H1 (cell line): Measurements from ENCODE around the gene TELO2. TPM values are rescaled to one million over a fixed set of nuclear protein-coding genes. Genes with fewer than 3 reads are reported as not detected.
A peak's percentile ranks its signal among the peaks of the same experiment; 100 is the strongest.

Source experiments
- CTCF ChIA-PET: fragments of 300-600 bp; sonication (Branson Sonifier 250); formaldehyde crosslinking; loops from one replicate; lab custom pipeline; 2021; ENCODE audit not compliant: partially characterized antibody; lab: Charles Lee
- POLR2A ChIA-PET: fragments of 300-600 bp; sonication (Branson Sonifier 250); formaldehyde crosslinking; loops from one replicate; lab custom pipeline; 2021; ENCODE audit warnings: inconsistent platforms; ENCODE audit not compliant: partially characterized antibody; lab: Charles Lee
- DNase-seq, 2 experiments: peaks; one replicate each; pipeline versions ENCODE4 v3.0.0 to v3.0.0-alpha.2; 2010 to 2022; ENCODE audit warnings: low spot score in 2 of 2, low read depth in 1 of 2, mixed read lengths in 1 of 2
- FAIRE-seq: peaks from 2 replicates; lab custom pipeline; 2011; peaks lifted over from hg19 to GRCh38; lab: Jason Lieb, UNC
- H2AFZ ChIP-seq: 2 replicates; pipeline ENCODE4 v1.8.1; 2012; ENCODE audit warnings: low read length, inconsistent platforms
- H2AK5ac ChIP-seq: 2 replicates; pipeline ENCODE4 v1.6.1; 2013; ENCODE audit warnings: low read depth, low read length
- H2BK120ac ChIP-seq: replicated peaks from 2 replicates; pipeline ENCODE3; 2013; ENCODE audit warnings: low read depth, low read length, inconsistent platforms
- H2BK12ac ChIP-seq: 2 replicates; pipeline ENCODE4 v1.6.1; 2013; ENCODE audit warnings: low read depth, low read length
- H2BK15ac ChIP-seq: 2 replicates; pipeline ENCODE4 v1.6.1; 2013; ENCODE audit warnings: low read length
- H2BK20ac ChIP-seq: 2 replicates; pipeline ENCODE4 v1.6.1; 2013; ENCODE audit warnings: low read length
- H2BK5ac ChIP-seq: 2 replicates; pipeline ENCODE4 v1.6.1; 2013; ENCODE audit warnings: low read depth, low read length
- H3K14ac ChIP-seq: 2 replicates; pipeline ENCODE4 v1.6.1; 2013; ENCODE audit warnings: inconsistent platforms; ENCODE audit not compliant: insufficient read length
- H3K18ac ChIP-seq: 2 replicates; pipeline ENCODE4 v1.6.1; 2013; ENCODE audit warnings: low read length; ENCODE audit errors: extremely low read depth
- H3K23ac ChIP-seq: 2 replicates; pipeline ENCODE4 v1.6.1; 2013; ENCODE audit warnings: inconsistent platforms; ENCODE audit not compliant: insufficient read length
- H3K23me2 ChIP-seq: 2 replicates; pipeline ENCODE4 v1.6.1; 2013; ENCODE audit warnings: low read depth, low read length
- H3K27ac ChIP-seq: 2 replicates; pipeline ENCODE4 v1.6.1; 2011; ENCODE audit warnings: low read depth, low read length, inconsistent platforms
- H3K27me3 ChIP-seq, 4 experiments: replicated peaks in 1 of 4; 1 replicate in 1 of 4; 2 replicates in 3 of 4; pipeline versions ENCODE4 v1.6.1 to v1.8.1; 2011 to 2013; ENCODE audit warnings: low read length in 3 of 4, mild to moderate bottlenecking in 3 of 4, inconsistent platforms in 2 of 4, mixed read lengths in 2 of 4, moderate library complexity in 1 of 4; ENCODE audit not compliant: control insufficient read depth in 3 of 4, insufficient read depth in 3 of 4; ENCODE audit errors: extremely low read depth in 1 of 4
- H3K36me3 ChIP-seq, 4 experiments: 2 replicates each; pipeline versions ENCODE4 v1.6.1 to v1.8.1; 2011 to 2013; ENCODE audit warnings: mild to moderate bottlenecking in 4 of 4, low read length in 3 of 4, moderate library complexity in 2 of 4, control low read depth in 1 of 4, inconsistent platforms in 1 of 4; ENCODE audit not compliant: insufficient read depth in 4 of 4, control insufficient read depth in 2 of 4
- H3K4ac ChIP-seq: replicated peaks from 2 replicates; pipeline ENCODE3; 2013; ENCODE audit warnings: low read length, low read depth, mixed read lengths, inconsistent platforms; ENCODE audit not compliant: insufficient read length
- H3K4me1 ChIP-seq, 4 experiments: replicated peaks in 1 of 4; 1 replicate in 1 of 4; 2 replicates in 3 of 4; pipeline versions ENCODE4 v1.6.1 to v1.8.1; 2011 to 2013; ENCODE audit warnings: low read length in 3 of 4, inconsistent platforms in 2 of 4, mixed read lengths in 1 of 4; ENCODE audit not compliant: insufficient read depth in 4 of 4, control insufficient read depth in 3 of 4
- H3K4me2 ChIP-seq, 2 experiments: 2 replicates each; pipeline versions ENCODE4 v1.6.1 to v1.8.1; 2011 to 2013; ENCODE audit warnings: low read depth in 2 of 2, low read length in 2 of 2, control low read depth in 1 of 2, inconsistent platforms in 1 of 2, mild to moderate bottlenecking in 1 of 2; ENCODE audit not compliant: insufficient read depth in 1 of 2
- H3K4me3 ChIP-seq, 4 experiments: fragments of 200-600, 300-600 bp in 1 of 4; sonication (generic), shearing (Covaris generic), sonication (Bioruptor Twin) in 1 of 4; 2 replicates each; pipeline versions ENCODE4 v1.5.1 to v1.8.1; 2011 to 2016; ENCODE audit warnings: low read length in 4 of 4, low read depth in 3 of 4, control low read depth in 2 of 4, inconsistent platforms in 2 of 4, mild to moderate bottlenecking in 2 of 4, mixed read lengths in 1 of 4, moderate library complexity in 1 of 4; ENCODE audit not compliant: insufficient read depth in 2 of 4; ENCODE audit errors: extremely low read depth in 1 of 4
- H3K56ac ChIP-seq: replicated peaks from 2 replicates; pipeline ENCODE3; 2013; ENCODE audit warnings: low read depth, mild to moderate bottlenecking, mixed read lengths, low read length, inconsistent platforms; ENCODE audit not compliant: insufficient read length
- H3K79me1 ChIP-seq: 2 replicates; pipeline ENCODE4 v1.6.1; 2013; ENCODE audit warnings: low read depth, low read length, control low read depth
- H3K79me2 ChIP-seq, 2 experiments: 2 replicates each; pipeline versions ENCODE4 v1.6.1 to v1.8.1; 2012 to 2013; ENCODE audit warnings: low read length in 2 of 2, mild to moderate bottlenecking in 2 of 2, inconsistent platforms in 1 of 2; ENCODE audit not compliant: insufficient read depth in 2 of 2, control insufficient read depth in 1 of 2
- H3K9ac ChIP-seq, 4 experiments: replicated peaks in 1 of 4; 1 replicate in 1 of 4; 2 replicates in 3 of 4; pipeline versions ENCODE4 v1.6.1 to v1.8.1; 2011 to 2013; ENCODE audit warnings: low read depth in 3 of 4, low read length in 3 of 4, control low read depth in 2 of 4, mild to moderate bottlenecking in 2 of 4, moderate library complexity in 2 of 4, inconsistent platforms in 1 of 4; ENCODE audit errors: extremely low read depth in 1 of 4
- H3K9me3 ChIP-seq, 2 experiments: 2 replicates each; pipeline versions ENCODE4 v1.6.1 to v1.8.1; 2012 to 2013; ENCODE audit warnings: mild to moderate bottlenecking in 2 of 2, moderate library complexity in 2 of 2, control low read depth in 1 of 2, inconsistent platforms in 1 of 2, low read depth in 1 of 2, low read length in 1 of 2, mixed read lengths in 1 of 2; ENCODE audit not compliant: insufficient read depth in 2 of 2
- H4K20me1 ChIP-seq, 2 experiments: replicated peaks in 1 of 2; 2 replicates each; pipeline versions ENCODE3 to v1.8.1; 2011 to 2013; ENCODE audit warnings: inconsistent platforms in 2 of 2, low read length in 2 of 2, mild to moderate bottlenecking in 1 of 2; ENCODE audit not compliant: insufficient read depth in 2 of 2, control insufficient read depth in 1 of 2
- H4K5ac ChIP-seq: 2 replicates; pipeline ENCODE4 v1.6.1; 2013; ENCODE audit warnings: low read length, low read depth, mixed read lengths, inconsistent platforms; ENCODE audit not compliant: insufficient read length
- H4K8ac ChIP-seq: 2 replicates; pipeline ENCODE4 v1.8.0; 2013; ENCODE audit warnings: mild to moderate bottlenecking, moderate library complexity, low read length, inconsistent platforms; ENCODE audit not compliant: insufficient read depth; ENCODE audit errors: extremely low read depth
- H4K91ac ChIP-seq: replicated peaks from 2 replicates; pipeline ENCODE3; 2013; ENCODE audit warnings: low read length, mixed read lengths, inconsistent platforms; ENCODE audit not compliant: insufficient read length
- CEBPB ChIP-seq: IDR thresholded peaks from 2 replicates; pipeline ENCODE4 v1.6.1; 2012; ENCODE audit warnings: low read depth, low read length
- RAD21 ChIP-seq, 2 experiments: IDR thresholded peaks in 1 of 2; conservative IDR thresholded peaks in 1 of 2; 2 replicates each; pipeline ENCODE4 v1.6.1; 2011; ENCODE audit warnings: low read depth in 2 of 2, low read length in 2 of 2, improper control_type of control experiment in 1 of 2, inconsistent platforms in 1 of 2, mild to moderate bottlenecking in 1 of 2, moderate library complexity in 1 of 2
- RNF2 ChIP-seq: fragments of 200-900, 300-1000 bp; sonication (generic); IDR thresholded peaks from 2 replicates; pipeline ENCODE4 v1.7.1; 2016; ENCODE audit warnings: borderline replicate concordance, low read depth, mild to moderate bottlenecking, antibody characterized with exemption, low read length; ENCODE audit not compliant: poor library complexity, severe bottlenecking; ENCODE audit errors: missing control alignments
- SIRT6 ChIP-seq: IDR thresholded peaks from one replicate; pipeline ENCODE4 v1.7.1; 2012; ENCODE audit warnings: low read length, inconsistent platforms
- WGBS, 2 experiments: shearing (Covaris generic) in 1 of 2; methylation state at CpG; one replicate each; pipeline versions ENCODE4 v1.1.6 to v1.1.7; 2013 to 2015; ENCODE audit warnings: low lambda C conversion rate in 2 of 2, mixed read lengths in 2 of 2, inconsistent platforms in 1 of 2, low coverage in 1 of 2, missing lambda C conversion rate in 1 of 2; ENCODE audit not compliant: insufficient replicate concordance in 2 of 2, insufficient coverage in 1 of 2, insufficient read length in 1 of 2; ENCODE audit errors: extremely low coverage in 1 of 2, missing lambda C conversion rate in 1 of 2; 5-methylcytosine and 5-hydroxymethylcytosine counted together
- polyA plus RNA-seq, 7 experiments: library from polyadenylated mRNA; depleted of rRNA in 3 of 7; stranded (reverse) in 5 of 7; unstranded in 2 of 7; fragments of >200 nt in 5 of 7; fragments of 200-250 nt in 2 of 7; gene quantifications; 1 replicate in 5 of 7; 2 replicates in 1 of 7; 4 replicates in 1 of 7; pipeline versions ENCODE4 v1.2.1 to v1.2.3, GENCODE V29; 2011 to 2013; ENCODE audit warnings: missing spikeins in 2 of 7, mixed read lengths in 2 of 7
- total RNA-seq: library from RNA; stranded (reverse); fragmentation: NEBNext Ultra II Directional; extraction: Animal tissue kit (Norgen Biotek cat#: 25700); gene quantifications from 2 replicates; pipeline ENCODE4 v1.2.1, GENCODE V29; 2021
- TF ChIP-seq, protein P1 (sequence below), 3 experiments: IDR thresholded peaks; 1 replicate in 2 of 3; 2 replicates in 1 of 3; pipeline versions ENCODE4 v1.5.1 to v1.6.1; 2011; ENCODE audit warnings: low read length in 3 of 3, mild to moderate bottlenecking in 3 of 3, inconsistent platforms in 2 of 3, low read depth in 1 of 3, moderate library complexity in 1 of 3; ENCODE audit not compliant: insufficient read depth in 1 of 3; ENCODE audit errors: control extremely low read depth in 1 of 3
- TF ChIP-seq, protein P2 (sequence below): IDR thresholded peaks from 2 replicates; pipeline ENCODE4 v1.6.1; 2011; ENCODE audit warnings: low read depth, mild to moderate bottlenecking, low read length; ENCODE audit not compliant: insufficient read depth

TELO2 gene
- total and polyA plus RNA-seq, 2 of the 8 experiments (the other 6 are each of a cell fraction or from before 2014, with no cell fraction given) = 39.3 to 64.8 TPM

DNA sequence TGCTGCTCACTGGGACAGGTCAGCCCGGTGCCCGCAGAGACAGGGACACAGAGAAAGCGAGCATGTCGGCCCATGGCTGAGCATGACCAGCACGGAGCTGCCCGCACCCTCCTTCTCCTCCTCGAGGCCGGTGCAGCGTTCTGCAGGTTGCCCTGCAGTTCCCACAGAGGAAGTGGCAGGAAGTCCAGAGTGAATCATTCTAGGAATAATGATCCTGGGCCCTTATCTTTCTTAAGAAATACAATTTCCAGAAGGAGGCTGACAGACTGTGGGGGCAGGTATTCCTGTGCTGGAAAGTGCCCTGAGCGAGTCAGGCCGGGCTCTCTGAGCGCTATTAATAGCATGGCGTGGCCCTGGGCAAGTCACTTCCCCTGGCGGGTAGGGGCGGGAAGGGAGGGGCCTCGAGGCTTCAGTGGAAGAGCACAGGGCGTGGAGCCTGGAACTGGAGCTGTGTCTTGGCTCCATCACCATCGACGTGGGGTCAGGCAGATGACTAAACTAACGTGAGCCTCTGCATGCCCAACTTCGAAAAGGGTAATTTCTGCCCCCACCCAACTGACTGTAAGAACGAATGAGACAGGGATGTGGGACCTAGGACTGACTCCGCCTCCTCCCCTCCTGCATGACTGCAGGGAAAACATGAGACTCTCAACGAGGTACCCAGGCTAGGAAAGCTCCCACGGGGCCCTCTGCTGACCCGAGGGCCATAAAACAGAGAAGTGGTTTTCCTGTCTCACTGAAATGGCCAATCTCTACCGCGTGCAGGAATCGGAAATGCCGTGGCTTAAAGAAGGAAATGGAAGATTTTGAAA lies 50.1 kb downstream of the TELO2 start:
- Histone ChIP-seq H4K20me1 (peaks cover 0 to 5% of the 10 kb centered on the region in 2 experiments), H4K8ac (no peak overlapping the region), H3K4me2 (no peak overlapping the region), H3K23me2 (no peaks in the 10 kb centered on the region), H2BK20ac (no peak overlapping the region), H2AFZ (no peak overlapping the region), H2BK5ac (no peak overlapping the region), H2BK12ac (no peak overlapping the region), H3K9ac (no peak overlapping the region), H4K91ac (no peak overlapping the region), H2AK5ac (no peak overlapping the region), H2BK15ac (no peak overlapping the region), H3K79me1 (no peaks in the 10 kb centered on the region), H3K4me3 (no peak overlapping the region), H3K4ac (no peak overlapping the region), H4K5ac (no peak overlapping the region), H3K18ac (no peak overlapping the region), H3K79me2 (no peaks in the 10 kb centered on the region), H3K14ac (no peak overlapping the region), H3K4me1 (no peaks in the 10 kb centered on the region), H2BK120ac (no peak overlapping the region), H3K27ac (no peak overlapping the region), H3K56ac (no peak overlapping the region), H3K27me3 (no peaks in the 10 kb centered on the region), H3K23ac (no peak overlapping the region), H3K36me3 (no peaks in the 10 kb centered on the region), H3K9me3 (no peaks in the 10 kb centered on the region)
- DNase-seq (no peak), FAIRE-seq (no peak)
- TF ChIP-seq, protein P1, sequence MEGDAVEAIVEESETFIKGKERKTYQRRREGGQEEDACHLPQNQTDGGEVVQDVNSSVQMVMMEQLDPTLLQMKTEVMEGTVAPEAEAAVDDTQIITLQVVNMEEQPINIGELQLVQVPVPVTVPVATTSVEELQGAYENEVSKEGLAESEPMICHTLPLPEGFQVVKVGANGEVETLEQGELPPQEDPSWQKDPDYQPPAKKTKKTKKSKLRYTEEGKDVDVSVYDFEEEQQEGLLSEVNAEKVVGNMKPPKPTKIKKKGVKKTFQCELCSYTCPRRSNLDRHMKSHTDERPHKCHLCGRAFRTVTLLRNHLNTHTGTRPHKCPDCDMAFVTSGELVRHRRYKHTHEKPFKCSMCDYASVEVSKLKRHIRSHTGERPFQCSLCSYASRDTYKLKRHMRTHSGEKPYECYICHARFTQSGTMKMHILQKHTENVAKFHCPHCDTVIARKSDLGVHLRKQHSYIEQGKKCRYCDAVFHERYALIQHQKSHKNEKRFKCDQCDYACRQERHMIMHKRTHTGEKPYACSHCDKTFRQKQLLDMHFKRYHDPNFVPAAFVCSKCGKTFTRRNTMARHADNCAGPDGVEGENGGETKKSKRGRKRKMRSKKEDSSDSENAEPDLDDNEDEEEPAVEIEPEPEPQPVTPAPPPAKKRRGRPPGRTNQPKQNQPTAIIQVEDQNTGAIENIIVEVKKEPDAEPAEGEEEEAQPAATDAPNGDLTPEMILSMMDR (IDR thresholded peaks at IDR 0.05; ENCODE audit: control extremely low read depth in 1 of 3, insufficient read depth in 1 of 3, low read depth in 1 of 3, low read length in 3 of 3) = peak in 2 of 3 experiments; percentile 15 to 28; a peak in 2 of 4 replicates
- TF ChIP-seq RAD21 (IDR thresholded peaks at IDR 0.05 in 1 of 2, conservative IDR thresholded peaks at IDR 0.05 in 1 of 2; ENCODE audit: low read depth in 2 of 2, low read length in 2 of 2) = peak in 1 of 2 experiments; percentile 33; a peak in 1 of 4 replicates
- TF ChIP-seq CEBPB = no peak
- TF ChIP-seq SIRT6 = no peak
- TF ChIP-seq RNF2 = no peak
- TF ChIP-seq, protein P2, sequence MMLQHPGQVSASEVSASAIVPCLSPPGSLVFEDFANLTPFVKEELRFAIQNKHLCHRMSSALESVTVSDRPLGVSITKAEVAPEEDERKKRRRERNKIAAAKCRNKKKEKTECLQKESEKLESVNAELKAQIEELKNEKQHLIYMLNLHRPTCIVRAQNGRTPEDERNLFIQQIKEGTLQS = no peak
- WGBS, 2 experiments = 84 to 100% methylated on average over 2 to 28 of the region's 30 CpGs
- CTCF ChIA-PET = interaction anchor here (0.6 to 0.8 kb wide), 2 partner anchors 87 to 183 kb away, joined by 3 read pairs; no protein-coding TSS in a partner anchor
- POLR2A ChIA-PET = interaction anchor here (1.4 kb wide), 1 partner anchor 32 kb away, joined by 3 read pairs; no protein-coding TSS in a partner anchor
